NOMO-1 treated with dmso at 0.1 percent for 144 hours (cell line): ENCODE measurements around the gene RAD23B.
A peak's percentile ranks its signal among the peaks of the same experiment; 100 is the strongest.
"Not testable (repeated sequence)": the region's sequence is repeated elsewhere in the genome, so short reads cannot be mapped to it uniquely, and the experiment has no call there.

Source experiments
- DNase-seq: peaks from one replicate; lab custom pipeline; 2025; ENCODE audit not compliant: unreplicated experiment; lab: John Stamatoyannopoulos, UW

RAD23B gene

DNA sequence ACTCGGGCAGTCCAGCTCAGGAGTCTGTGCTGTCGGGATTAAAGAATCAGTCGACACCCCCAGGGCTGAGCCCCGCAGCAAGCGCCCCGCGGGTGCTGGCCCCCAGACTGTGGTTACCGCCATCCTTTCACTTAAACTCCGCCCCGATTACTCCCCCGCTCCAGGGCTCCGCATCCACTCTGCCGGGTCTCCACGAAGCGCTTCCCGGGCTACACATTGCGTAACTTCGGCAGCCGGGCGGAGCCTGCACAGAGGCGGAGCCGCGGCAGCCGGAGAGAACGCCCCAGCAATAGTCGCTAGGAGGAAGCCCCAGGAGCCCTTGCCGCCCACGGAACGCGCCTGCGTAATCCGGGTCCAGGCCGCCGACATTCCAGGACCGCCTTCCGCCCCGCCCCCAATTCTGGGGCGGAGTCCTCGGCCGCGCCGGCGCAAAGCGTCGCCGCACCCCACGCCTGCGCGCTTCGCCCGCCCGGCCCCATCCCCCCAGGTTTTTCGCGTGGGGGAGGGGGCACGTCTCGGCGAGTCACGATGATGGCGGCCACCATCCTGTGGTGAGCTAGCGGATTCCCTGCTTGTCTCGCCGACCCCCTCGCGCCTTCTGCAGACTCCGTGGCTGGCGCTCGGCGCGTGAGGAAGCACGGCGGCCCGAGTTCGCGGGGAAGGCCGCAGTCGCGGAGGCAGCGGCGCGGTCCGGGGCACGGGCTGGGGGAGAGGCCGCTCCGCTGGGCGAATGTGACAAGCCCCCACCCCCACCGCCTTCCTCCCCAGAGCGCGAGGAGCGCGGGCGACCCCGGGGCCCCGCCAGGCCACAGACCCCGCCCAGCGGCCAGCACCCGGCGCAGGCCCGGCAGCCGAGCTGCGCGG lies at the start of gene RAD23B:
Gene RAD23B, plus strand, starts transcription at position 521 of the 864 bp plus-strand sequence. CDS start 351 bp downstream, outside the sequence.
- DNase-seq: peak; percentile 98

DNA sequence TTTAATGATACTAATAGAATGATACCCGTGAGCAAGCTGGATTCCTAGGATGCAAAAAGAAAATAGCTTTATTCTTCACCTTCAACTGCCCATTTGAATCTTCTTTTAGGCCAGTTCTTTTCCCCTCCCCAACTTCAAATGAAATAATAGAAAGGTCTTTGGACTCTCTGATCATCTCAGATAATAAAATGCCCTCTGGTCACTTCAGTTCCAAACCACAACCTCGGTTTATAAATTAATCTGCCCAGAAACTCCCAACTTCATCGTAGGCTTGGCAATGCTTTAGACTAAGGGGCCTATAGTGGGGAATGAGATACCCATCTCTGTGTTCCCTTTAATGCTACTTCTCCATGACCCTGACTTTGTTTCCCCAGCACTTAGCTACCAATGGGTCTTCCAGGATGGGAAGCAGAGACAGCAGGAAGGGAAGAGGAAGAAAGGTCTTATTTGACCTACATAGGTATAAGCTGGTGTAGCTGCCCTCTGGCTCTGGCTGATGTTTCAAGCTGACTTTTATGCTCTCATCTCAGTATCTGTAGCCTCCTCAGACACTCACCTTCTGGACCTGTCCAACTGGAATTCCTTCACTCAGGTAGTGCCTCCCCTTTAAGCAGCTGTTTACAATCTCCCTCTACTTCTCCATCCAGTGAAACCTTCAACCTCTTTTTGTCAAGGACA lies 47.2 kb upstream of the RAD23B start:
- no peak for DNase-seq

GRCh38 chr9:107237873-107238272 lies 45.2 kb upstream of the RAD23B start:
- DNase-seq: no peak

DNA sequence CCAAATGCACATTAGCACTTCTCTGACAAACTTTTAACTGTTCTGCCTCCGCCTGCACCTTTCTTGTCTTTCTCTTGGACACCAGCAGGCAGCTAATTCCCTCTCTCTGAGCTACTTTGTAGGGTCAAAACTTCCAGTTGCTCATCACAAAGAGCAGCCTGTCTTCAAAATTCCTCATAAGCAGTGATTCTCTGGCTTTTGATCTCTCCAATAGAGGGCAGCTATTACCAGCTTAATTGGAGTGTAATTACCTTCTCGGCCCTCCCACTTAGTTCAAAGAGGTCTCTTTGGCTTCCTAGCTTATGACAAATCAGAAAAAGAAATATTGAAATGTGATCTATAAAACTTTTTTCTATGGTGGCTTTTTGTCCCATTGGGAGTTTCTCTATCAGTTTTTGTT lies 43.6 kb upstream of the RAD23B start:
- DNase-seq: peak; percentile 0

DNA sequence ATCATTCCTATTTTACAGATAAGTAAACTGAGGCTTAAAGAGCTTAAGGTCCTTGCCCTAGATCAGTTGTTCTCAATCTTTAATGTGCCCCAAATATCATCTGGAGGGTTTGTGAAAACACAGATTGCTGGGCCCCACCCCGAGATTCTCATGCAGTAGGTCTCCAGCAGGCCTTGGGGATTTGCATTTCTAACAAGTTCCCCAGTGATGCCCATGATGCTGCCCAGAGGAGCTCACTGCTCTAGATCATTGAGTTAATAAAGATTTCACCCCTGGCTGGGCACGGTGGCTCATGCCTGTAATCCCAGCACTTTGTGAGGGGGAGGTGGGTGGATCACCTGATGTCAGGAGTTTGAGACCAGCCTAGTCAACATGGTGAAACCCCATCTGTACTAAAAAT lies 42.8 kb upstream of the RAD23B start:
- no peak for DNase-seq

- no peak for DNase-seq
Measured at GRCh38 chr9:107242073-107243030, 40.7 kb upstream of the RAD23B start.

DNA sequence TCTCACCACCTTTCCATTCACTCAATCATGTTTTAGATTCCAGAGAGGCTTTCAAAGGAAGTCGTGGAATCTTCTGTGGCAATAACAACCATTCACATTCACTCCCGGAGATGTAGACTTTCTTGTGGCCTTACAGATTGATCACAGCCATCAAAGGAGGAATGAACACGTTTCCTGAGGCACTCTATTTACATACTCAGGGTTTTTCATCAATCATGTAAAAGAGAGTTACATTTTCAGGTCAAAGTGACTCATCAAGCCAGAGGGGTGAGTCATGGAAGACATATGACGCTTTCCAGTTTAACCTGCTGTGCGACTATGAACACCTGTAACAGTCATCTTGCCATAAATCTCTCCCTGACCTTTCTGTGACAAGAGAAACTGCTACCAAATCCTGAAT lies 39.3 kb upstream of the RAD23B start:
- no peak for DNase-seq

DNA sequence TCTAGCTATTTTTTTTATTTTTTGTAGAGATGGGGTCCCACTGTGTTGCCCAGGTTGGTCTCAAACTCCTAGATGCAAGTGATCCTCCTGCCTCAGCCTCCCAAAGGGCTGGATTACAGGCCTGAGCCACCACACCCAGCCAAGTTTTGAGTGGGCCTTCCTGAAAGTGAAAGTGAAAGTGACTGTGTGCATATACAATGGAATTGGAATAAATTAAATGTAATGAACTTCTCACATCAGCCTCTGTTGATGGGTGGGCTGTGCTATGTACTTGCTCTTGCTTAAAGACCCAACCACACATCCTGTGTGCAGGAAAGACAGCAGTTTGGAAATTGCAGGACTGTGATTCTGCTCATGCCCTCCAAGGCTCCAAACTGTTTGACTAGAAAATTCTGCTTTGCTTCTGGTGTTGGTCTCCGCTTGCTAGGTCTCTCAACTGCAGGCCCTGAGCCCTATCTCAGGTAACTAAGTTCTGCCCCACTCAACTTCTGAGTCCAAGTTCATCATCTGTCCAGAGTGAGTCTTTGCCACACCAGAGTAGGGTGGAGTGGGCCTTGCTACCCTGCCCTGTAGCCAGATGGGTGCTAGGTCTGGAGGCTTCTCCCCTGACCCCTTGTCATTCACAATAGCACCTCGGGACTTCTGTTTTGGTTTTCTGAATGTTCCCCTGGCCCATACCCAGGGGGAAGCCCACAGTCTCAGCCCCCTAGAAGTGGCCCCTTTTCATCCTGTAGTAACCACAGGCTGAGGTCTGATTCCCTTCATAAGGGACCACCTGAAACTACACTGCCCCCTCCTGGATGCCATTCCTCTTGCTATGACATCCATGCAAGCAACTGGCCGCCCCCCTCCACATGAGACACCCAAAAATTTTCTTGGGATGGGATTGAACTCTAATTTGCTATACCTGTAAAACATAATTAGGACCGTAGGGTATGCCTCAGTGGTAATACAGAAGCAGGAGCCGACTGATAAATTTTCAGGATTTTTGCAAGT lies 36.5 kb upstream of the RAD23B start:
- DNase-seq: no peak

DNA sequence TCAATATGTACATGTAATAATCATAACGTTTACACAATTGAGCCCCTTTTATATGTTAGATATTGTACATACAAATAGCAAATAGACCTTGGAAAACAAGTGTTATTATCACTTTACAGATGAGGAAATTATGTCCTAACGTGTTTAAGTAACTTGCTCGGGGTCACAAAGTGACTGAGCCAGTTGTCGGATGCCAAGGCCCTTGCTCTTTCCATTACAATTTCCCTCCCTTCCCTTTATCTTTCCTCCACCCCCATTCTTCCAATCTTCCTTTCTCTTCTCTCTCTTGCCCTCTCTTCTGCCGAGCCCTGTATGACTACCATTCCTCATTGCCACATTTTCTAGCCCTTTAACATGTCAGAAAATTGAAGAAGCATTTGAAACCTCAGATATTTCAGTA lies 34.4 kb upstream of the RAD23B start:
- DNase-seq: no peak

DNA sequence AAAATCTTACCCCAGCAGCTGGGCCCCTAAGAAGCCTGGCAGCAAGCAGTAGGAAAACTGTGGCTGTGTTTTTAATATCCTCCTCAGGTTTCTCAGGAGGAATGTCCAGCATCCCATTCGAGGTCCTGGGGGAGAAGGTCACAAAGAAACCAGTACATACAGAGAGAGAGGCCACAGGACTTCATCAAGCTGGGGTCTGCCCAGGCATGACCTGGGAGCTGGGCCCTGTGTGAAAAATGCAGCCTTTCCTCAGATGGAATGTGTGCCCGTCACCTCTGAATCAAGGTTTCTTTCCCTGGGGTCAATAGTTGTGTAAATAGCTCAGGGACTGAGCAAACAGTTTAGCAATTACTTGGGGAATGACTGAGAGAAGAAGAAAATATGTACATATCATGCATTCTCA lies 33.9 kb upstream of the RAD23B start:
- no peak for DNase-seq

- DNase-seq: no peak
Measured at GRCh38 chr9:107249665-107250285, 33.3 kb upstream of the RAD23B start.

DNA sequence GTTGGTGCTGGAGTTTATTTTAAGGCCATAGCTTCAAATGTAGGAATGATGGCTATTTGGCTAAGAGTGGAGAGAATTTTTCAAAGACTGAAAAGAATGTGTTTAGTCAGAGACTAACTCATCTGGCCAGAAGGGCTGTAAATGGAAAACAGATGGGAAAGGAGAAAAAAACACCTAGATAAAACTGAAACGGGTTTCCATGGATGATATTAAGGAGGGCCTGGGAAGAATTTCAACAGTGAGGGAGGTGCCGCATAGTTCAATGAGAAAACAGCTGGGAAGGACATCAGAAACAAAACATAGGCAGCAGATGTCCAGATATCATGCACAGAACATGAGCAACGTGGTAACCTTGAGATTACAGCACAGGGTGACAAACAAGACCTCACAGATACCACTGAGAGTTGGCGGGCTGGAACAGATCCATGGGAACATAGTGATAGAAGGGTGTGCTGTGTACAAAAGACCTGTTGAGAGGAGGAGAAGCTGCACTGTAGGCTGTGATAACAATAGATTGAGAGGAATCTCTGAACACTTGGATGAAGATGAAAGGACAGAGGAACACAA lies 31.2 kb upstream of the RAD23B start:
- no peak for DNase-seq

DNA sequence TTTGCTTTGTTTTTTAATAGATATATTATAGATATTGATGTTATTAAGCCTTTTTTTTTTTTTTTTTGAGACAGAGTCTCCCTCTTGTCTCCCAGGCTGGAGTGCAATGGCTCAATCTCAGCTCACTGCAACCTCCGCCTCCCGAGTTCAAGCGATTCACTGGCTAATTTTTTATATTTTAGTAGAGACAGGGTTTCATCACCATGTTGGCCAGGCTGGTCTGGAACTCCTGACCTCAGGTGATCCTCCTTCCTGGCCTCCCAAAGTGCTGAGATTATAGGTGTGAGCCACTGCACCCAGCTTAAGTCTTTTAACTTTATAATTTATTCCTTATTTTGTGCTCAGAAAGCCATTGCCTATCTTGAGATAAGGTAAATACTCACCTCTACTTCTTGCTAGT lies 24.2 kb upstream of the RAD23B start:
- DNase-seq: no peak

- not testable (repeated sequence) for DNase-seq
Measured at GRCh38 chr9:107259751-107260313, 23.2 kb upstream of the RAD23B start.

GRCh38 chr9:107260437-107261081 lies 22.5 kb upstream of the RAD23B start:
- peak; percentile 8 for DNase-seq

DNA sequence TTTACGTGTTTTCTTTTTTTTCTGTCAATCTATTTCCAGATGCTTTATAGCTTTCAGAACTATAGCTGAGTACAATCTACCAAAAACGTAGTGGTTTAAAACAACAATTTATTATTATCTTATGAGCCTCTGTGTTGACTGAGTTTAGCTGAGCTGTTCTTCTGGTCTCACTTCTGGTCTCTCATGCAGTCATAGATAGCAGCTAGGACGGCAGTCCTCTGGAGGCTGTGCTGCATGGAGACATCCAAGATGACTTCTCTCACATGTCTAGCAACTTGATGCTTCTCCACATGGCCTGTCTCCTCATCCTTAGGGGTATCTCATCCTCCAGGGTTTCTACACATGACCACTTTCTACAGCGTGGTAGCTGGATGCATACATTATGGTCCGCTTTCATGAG lies 22.0 kb upstream of the RAD23B start:
- DNase-seq: no peak

DNA sequence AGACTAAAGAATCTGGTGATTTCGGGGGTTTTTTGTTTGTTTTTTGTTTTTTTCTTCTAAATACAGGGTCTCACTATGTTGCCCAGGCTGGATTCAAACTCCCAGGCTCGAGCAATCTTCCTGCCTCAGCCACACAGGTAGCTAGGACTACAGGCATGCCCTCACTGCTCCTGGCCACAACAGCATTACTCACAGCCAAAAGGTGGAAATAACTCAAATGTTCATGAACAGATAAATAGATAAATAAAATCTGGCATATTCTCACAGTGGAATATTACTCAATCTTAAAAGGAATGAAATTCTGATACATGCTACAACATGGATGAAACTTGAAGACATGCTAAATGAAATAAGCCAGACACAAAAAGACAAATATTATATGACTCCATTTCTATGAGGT lies 19.8 kb upstream of the RAD23B start:
- DNase-seq: no peak

- DNase-seq: no peak
Measured at GRCh38 chr9:107266624-107267368, 16.3 kb upstream of the RAD23B start.
